Spleen (tissue), 11 donors: ENCODE data around the gene SCART1. TPM values are rescaled to one million over a fixed set of nuclear protein-coding genes. Genes with fewer than 3 reads are reported as not detected.

ENCODE experiments used
- DNase-seq: peaks from one replicate; pipeline ENCODE4 v3.0.0-alpha.2; 2020
- H3K27ac ChIP-seq, 8 donors: fragments of 200-600 bp; sonication (generic) in 7 of 8; 1 replicate in 4 of 8; 2 replicates in 4 of 8; pipeline versions ENCODE4 v1.5.0 to v1.8.0; 2016 to 2021; ENCODE audit warnings: inconsistent platforms in 4 of 8, mild to moderate bottlenecking in 4 of 8, moderate library complexity in 1 of 8
- H3K27me3 ChIP-seq, 7 donors: fragments of 200-600 bp; sonication (generic) in 6 of 7; replicated peaks in 1 of 7; 1 replicate in 4 of 7; 2 replicates in 3 of 7; pipeline versions ENCODE4 v1.5.0 to v1.8.0; 2016 to 2021; ENCODE audit warnings: inconsistent platforms in 3 of 7, mild to moderate bottlenecking in 1 of 7
- H3K36me3 ChIP-seq, 6 donors: fragments of 200-600 bp; sonication (generic) in 5 of 6; 1 replicate in 4 of 6; 2 replicates in 2 of 6; pipeline versions ENCODE4 v1.5.0 to v1.8.0; 2016 to 2021; ENCODE audit warnings: inconsistent platforms in 2 of 6
- H3K4me1 ChIP-seq, 6 donors: fragments of 200-600 bp; sonication (generic) in 5 of 6; 1 replicate in 3 of 6; 2 replicates in 3 of 6; pipeline versions ENCODE4 v1.5.0 to v1.8.0; 2016 to 2021; ENCODE audit warnings: inconsistent platforms in 3 of 6
- H3K4me3 ChIP-seq, 8 donors: fragments of 200-600 bp; sonication (generic) in 7 of 8; 1 replicate in 4 of 8; 2 replicates in 4 of 8; pipeline versions ENCODE4 v1.5.0 to v1.8.0; 2016 to 2021; ENCODE audit warnings: inconsistent platforms in 4 of 8, mild to moderate bottlenecking in 4 of 8, moderate library complexity in 2 of 8
- H3K9me3 ChIP-seq, 8 donors: fragments of 200-600 bp; sonication (generic) in 7 of 8; 1 replicate in 4 of 8; 2 replicates in 4 of 8; pipeline versions ENCODE4 v1.5.0 to v1.8.0; 2016 to 2021; ENCODE audit warnings: inconsistent platforms in 4 of 8
- POLR2A ChIP-seq, 3 donors: fragments of 450-650 bp; IDR thresholded peaks; one replicate each; pipeline ENCODE4 v1.5.1; 2017; ENCODE audit warnings: antibody characterized with exemption in 3 of 3, mild to moderate bottlenecking in 1 of 3
- POLR2AphosphoS5 ChIP-seq, 3 donors: sonication (generic); formaldehyde crosslinking; IDR thresholded peaks; one replicate each; pipeline ENCODE4 v1.5.1; 2017; ENCODE audit warnings: antibody characterized with exemption in 3 of 3
- WGBS, 5 donors: extraction: QIAGEN DNeasy Blood & Tissue Kit in 3 of 5; methylation state at CpG; one replicate each; pipeline versions ENCODE4 v1.1.5 to v1.1.7; 2013 to 2018; 5-methylcytosine and 5-hydroxymethylcytosine counted together
- intact Hi-C: fragments of 100-400 bp; cut with DNase I; formaldehyde crosslinking; loops from one replicate; pipeline ENCODE4 v1.15.0; 2023; ENCODE audit warnings: low total_unique reads
- polyA plus RNA-seq, 3 donors: library from polyadenylated mRNA; stranded (reverse); fragments of 200-250 nt; gene quantifications; one replicate each; pipeline ENCODE4 v1.2.1, GENCODE V29; 2013
- total RNA-seq, 7 donors: library from RNA; depleted of rRNA in 3 of 7; stranded (reverse); fragments of >200 nt in 3 of 7; fragmentation: NEBNext Ultra II Directional in 4 of 7; extraction: Animal tissue kit (Norgen Biotek cat#: 25700) in 4 of 7; gene quantifications; one replicate each; pipeline versions ENCODE4 v1.1.0 to v1.2.1, GENCODE V29; 2016 to 2021
- TF ChIP-seq, protein P1 (sequence below), 11 experiments: fragments of 200-600 bp in 7 of 11; fragments of 450-650 bp in 4 of 11; sonication (generic) in 4 of 11; IDR thresholded peaks in 8 of 11; conservative IDR thresholded peaks in 3 of 11; 1 replicate in 7 of 11; 2 replicates in 4 of 11; pipeline versions ENCODE4 v1.4.0 to v1.8.0; 2016 to 2021; ENCODE audit warnings: antibody characterized with exemption in 11 of 11, inconsistent platforms in 4 of 11, mild to moderate bottlenecking in 1 of 11
- donor health status: healthy with polysubstance abuse.
- donor health status: DM: no; HTN: no; CAD: no; lungs with moderate emphysema.
- donor health status: DM: no; HTN: no; CAD: no.
- donor health status: Bipolar disorder and iron deficiency.
- donor health status: healthy.
- donor health status: DM: no; HTN: no; CAD: no.
- donor health status: DM: yes; HTN: yes; CAD: no.

SCART1 gene
- total and polyA plus RNA-seq, 10 donors: 0.36 to 9.7 (median 4.9) TPM

GRCh38 chr10:133509700-133510099, 56.0 kb downstream of the SCART1 start:
- WGBS, 5 donors: 59 to 81% (median 65%) methylated on average over 4 of the region's 4 CpGs
- DNase-seq: no peak
- H3K4me1 ChIP-seq: no peaks in the 10 kb centered on the region
- H3K9me3 ChIP-seq: peaks cover 0 to 18% (median 15%) of the 10 kb centered on the region in 8 donors
- H3K4me3 ChIP-seq: no peak overlapping the region
- H3K36me3 ChIP-seq: no peaks in the 10 kb centered on the region
- TF ChIP-seq, protein P1, sequence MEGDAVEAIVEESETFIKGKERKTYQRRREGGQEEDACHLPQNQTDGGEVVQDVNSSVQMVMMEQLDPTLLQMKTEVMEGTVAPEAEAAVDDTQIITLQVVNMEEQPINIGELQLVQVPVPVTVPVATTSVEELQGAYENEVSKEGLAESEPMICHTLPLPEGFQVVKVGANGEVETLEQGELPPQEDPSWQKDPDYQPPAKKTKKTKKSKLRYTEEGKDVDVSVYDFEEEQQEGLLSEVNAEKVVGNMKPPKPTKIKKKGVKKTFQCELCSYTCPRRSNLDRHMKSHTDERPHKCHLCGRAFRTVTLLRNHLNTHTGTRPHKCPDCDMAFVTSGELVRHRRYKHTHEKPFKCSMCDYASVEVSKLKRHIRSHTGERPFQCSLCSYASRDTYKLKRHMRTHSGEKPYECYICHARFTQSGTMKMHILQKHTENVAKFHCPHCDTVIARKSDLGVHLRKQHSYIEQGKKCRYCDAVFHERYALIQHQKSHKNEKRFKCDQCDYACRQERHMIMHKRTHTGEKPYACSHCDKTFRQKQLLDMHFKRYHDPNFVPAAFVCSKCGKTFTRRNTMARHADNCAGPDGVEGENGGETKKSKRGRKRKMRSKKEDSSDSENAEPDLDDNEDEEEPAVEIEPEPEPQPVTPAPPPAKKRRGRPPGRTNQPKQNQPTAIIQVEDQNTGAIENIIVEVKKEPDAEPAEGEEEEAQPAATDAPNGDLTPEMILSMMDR (IDR thresholded peaks at IDR 0.05 in 8 of 11, conservative IDR thresholded peaks at IDR 0.05 in 3 of 11): no peak
- no peak for TF ChIP-seq POLR2AphosphoS5 (IDR thresholded peaks at IDR 0.05)
- intact Hi-C loops: no loop called here
- H3K27me3 ChIP-seq: peaks cover 0 to 4% (median 0%) of the 10 kb centered on the region in 7 donors
- no peak overlapping the region for H3K27ac ChIP-seq

DNA sequence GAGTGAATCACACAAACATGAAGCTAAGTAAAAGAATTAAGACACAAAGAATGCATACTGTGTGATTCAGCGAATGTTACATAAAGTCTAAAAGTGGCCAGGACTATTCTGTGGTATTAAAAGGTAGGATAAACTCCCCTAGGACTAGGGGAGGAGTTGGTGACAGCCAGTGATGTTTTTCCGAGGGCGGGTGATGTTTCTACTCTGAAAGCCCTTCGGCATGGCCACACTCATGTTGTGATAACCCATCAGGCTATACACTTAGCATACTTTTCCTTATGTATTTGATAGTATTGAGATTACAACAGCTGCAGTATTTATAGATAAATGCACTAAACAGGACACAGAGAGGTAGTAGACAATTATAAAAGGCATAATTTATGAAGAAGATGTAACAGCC, 57.7 kb downstream of the SCART1 start:
- H3K36me3 ChIP-seq: no peaks in the 10 kb centered on the region
- no peak overlapping the region for H3K27ac ChIP-seq
- intact Hi-C loops: no loop called here
- WGBS, 5 donors: 73 to 84% (median 78%) methylated on average over 4 of the region's 4 CpGs
- DNase-seq: no peak
- no peaks in the 10 kb centered on the region for H3K4me1 ChIP-seq
- peaks cover 0 to 18% (median 15%) of the 10 kb centered on the region in 8 donors for H3K9me3 ChIP-seq
- H3K4me3 ChIP-seq: no peak overlapping the region
- peaks cover 0 to 4% (median 0%) of the 10 kb centered on the region in 7 donors for H3K27me3 ChIP-seq
- TF ChIP-seq POLR2A (IDR thresholded peaks at IDR 0.05) (no peak), POLR2AphosphoS5 (IDR thresholded peaks at IDR 0.05) (no peak)
- TF ChIP-seq, protein P1 (IDR thresholded peaks at IDR 0.05 in 8 of 11, conservative IDR thresholded peaks at IDR 0.05 in 3 of 11): no peak

DNA sequence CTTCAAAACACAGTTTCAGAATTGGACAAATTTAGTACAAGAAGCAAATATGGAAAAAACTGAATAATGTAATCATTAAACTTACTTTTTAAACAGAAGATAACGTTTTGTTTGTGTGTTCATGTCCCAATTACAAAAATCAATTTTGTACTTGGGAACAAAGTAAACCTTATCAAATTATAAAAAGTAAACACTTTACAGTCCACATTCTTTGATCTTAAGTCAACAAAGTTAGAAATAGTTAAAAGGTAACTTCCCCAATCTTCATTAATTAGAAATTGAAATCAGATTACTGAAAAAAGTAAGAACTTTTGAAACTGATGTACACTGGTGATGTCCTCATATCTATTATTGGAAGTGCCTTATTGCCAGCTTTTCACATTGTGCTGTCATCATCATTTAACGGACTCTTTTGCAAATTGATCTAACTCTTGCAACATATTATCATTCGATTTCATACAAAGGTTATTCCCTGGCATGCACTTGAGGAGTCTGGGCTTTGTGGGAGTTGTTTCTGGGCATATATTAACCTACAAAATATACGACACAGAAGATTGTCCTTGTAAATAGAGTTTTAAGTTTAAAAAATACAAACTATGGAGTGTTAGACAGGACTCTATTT, 58.3 kb downstream of the SCART1 start:
- 55 to 60% (median 57%) methylated on average over 4 of the region's 4 CpGs for WGBS, 5 donors
- no peaks in the 10 kb centered on the region for H3K4me1 ChIP-seq
- H3K27me3 ChIP-seq: peaks cover 0 to 4% (median 0%) of the 10 kb centered on the region in 7 donors
- TF ChIP-seq, protein P1 (IDR thresholded peaks at IDR 0.05 in 8 of 11, conservative IDR thresholded peaks at IDR 0.05 in 3 of 11): no peak
- TF ChIP-seq POLR2A (IDR thresholded peaks at IDR 0.05) (no peak), POLR2AphosphoS5 (IDR thresholded peaks at IDR 0.05) (no peak)
- H3K9me3 ChIP-seq: peaks cover 0 to 18% (median 15%) of the 10 kb centered on the region in 8 donors
- intact Hi-C loops: no loop called here
- H3K27ac ChIP-seq: no peak overlapping the region
- DNase-seq: no peak
- H3K36me3 ChIP-seq: no peaks in the 10 kb centered on the region
- H3K4me3 ChIP-seq: no peak overlapping the region

- WGBS, 5 donors: 69 to 82% (median 72%) methylated on average over 4 of the region's 4 CpGs
Observed at GRCh38 chr10:133515471-133515870, 61.7 kb downstream of the SCART1 start.

More at GRCh38 chr10:133515471-133515870, 61.7 kb downstream of the SCART1 start:
- intact Hi-C loops: no loop called here
- Histone ChIP-seq H3K36me3 (no peaks in the 10 kb centered on the region), H3K27me3 (no peaks in the 10 kb centered on the region), H3K9me3 (peaks cover 0 to 5% (median 0%) of the 10 kb centered on the region in 8 donors), H3K27ac (no peak overlapping the region), H3K4me1 (peaks cover 0 to 10% (median 8%) of the 10 kb centered on the region in 6 donors), H3K4me3 (no peak overlapping the region)
- no peak for DNase-seq
- TF ChIP-seq POLR2A (IDR thresholded peaks at IDR 0.05): no peak
- TF ChIP-seq, protein P1 (IDR thresholded peaks at IDR 0.05 in 8 of 11, conservative IDR thresholded peaks at IDR 0.05 in 3 of 11): no peak
- no peak for TF ChIP-seq POLR2AphosphoS5 (IDR thresholded peaks at IDR 0.05)
